GM18858 (cell line): ENCODE measurements around the gene MSL2.
A peak's percentile ranks its signal among the peaks of the same experiment; 100 is the strongest.
"Not testable (repeated sequence)": the region's sequence is repeated elsewhere in the genome, so short reads cannot be mapped to it uniquely, and the experiment has no call there.

Experiments used
- ATAC-seq: cut with Tn5 transposase; IDR thresholded peaks from one replicate; pipeline ENCODE4 v1.9.1; 2021; ENCODE audit not compliant: unreplicated experiment

Gene MSL2, protein sequence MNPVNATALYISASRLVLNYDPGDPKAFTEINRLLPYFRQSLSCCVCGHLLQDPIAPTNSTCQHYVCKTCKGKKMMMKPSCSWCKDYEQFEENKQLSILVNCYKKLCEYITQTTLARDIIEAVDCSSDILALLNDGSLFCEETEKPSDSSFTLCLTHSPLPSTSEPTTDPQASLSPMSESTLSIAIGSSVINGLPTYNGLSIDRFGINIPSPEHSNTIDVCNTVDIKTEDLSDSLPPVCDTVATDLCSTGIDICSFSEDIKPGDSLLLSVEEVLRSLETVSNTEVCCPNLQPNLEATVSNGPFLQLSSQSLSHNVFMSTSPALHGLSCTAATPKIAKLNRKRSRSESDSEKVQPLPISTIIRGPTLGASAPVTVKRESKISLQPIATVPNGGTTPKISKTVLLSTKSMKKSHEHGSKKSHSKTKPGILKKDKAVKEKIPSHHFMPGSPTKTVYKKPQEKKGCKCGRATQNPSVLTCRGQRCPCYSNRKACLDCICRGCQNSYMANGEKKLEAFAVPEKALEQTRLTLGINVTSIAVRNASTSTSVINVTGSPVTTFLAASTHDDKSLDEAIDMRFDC

DNA sequence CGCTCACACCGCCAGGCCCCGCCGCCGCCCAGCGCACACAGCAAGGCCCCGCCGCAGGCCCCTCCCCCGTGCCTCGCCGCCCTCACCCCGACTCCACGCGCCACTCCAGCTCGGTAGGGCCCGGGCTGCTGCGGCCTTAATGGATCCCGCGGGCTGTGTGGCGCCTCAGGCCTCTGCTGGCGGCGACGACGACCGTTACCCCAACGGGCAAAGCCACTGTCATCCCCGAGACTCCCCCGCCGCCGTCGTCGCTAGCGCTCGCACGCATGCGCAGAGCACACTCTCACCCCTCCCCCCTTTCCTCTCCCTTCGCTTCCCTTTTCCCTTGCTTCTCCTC is at the start of gene MSL2:
Gene MSL2, minus strand, starts transcription at position 272 of the 337 bp plus-strand sequence. CDS start 1,222 bp downstream, outside the sequence.
- ATAC-seq = peak; percentile 2

DNA sequence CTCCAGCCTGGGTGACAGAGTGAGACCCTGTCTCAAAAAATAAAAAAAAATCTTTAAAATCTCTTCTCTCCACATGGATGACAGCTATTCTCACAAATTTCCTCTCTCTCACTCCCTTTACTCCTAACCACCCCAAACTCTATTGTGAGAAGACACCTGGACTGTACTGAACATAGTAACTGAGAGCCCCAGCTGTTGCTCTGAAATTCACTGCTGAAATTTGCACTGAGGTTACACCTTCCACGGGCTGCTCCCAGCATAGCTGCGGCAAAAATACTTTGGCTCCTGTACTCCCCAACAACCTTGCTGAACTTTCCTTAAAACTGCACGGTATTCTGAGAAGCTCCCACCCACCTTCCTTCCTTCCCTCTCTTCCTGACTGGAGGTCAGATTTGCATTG is 49.6 kb upstream of the MSL2 start:
- ATAC-seq = no peak

DNA sequence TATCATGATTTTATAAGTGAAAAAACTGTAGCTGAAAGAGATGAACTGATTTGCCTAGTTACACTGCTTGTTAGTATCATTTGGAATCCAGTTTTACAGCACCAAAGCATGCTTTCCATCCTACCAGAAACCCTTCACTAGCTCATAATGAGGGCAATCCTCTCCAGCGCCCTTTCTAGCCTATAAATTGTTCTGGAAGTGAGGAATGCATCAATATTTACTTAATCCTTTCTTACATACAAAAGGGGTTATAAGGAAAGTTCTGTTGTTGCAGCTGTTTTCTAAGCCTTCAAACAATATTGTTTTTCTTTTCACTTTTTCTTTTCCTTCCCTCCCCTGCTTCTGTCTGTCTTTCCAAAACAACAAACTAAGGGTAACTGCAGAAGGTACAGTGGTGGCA is 43.0 kb upstream of the MSL2 start:
- no peak for ATAC-seq

DNA sequence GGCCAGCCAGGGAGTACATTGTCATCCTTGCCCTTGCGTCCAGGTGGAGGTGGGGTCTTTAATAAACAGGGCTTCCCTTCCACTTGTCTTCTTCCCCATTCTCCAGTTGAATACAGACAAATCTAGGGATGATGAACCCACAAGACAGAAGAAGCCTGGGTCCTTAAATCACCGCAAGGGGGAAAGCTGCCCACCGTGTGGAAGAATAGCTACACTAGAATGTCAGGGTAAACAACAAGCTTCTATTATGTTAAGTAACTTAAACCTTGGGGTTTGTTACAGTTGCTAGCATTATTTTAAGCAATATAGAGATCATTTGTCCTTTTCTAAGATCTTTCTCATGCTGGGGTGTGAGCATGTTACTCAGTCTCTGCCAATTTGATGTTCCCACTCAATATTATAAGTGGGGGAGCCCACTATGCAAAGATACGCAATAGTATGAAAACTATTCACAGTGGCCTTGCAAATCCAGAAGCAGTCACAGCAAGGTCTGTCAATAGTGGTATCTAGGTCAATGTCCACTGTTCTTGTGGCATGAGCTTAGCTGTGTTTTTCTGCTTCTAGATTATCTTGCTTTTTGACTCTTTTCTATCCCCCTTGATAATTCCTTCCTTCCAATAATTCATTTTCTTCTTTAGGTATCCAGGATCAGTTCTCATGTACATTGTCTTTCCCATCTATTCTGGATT is 42.0 kb upstream of the MSL2 start:
- ATAC-seq = no peak

DNA sequence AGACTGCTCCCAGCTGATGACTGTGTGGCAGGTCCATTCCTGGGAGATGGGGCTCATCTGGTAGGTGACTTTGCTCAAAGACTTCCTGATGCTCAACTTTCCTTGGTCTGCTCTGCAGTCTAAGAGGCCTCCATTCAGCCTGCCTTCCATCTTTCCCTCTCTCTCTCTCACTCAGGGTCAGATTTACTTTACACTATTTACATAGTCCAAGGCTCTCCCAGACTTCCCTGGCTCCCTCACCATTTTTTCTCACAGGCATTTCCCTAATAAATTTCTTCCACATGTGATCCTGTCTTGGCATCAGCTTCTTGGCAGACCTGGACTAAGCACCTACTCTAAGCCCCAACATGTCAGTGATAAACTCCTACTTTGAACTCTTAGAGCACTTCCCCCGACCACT is 41.0 kb upstream of the MSL2 start:
- no peak for ATAC-seq

DNA sequence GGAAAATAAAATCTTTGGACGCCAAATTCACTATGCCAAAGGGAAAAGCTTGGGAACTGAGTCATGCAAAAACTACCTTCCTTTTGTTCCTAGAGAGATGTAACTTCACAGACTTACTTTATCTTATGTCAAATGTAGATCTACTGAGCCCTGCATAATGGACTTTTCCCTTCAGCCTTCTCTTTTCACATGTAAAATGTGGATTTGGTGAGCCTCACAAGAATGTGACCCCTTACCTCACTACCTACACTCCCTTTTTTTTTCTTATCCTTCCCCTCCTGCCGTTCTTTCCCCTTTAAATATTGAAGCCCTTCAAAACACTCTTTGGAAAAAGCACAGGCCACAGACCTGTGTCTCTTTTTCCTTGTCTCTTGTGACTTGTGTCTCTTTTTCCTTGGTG is 40.0 kb upstream of the MSL2 start:
- no peak for ATAC-seq

DNA sequence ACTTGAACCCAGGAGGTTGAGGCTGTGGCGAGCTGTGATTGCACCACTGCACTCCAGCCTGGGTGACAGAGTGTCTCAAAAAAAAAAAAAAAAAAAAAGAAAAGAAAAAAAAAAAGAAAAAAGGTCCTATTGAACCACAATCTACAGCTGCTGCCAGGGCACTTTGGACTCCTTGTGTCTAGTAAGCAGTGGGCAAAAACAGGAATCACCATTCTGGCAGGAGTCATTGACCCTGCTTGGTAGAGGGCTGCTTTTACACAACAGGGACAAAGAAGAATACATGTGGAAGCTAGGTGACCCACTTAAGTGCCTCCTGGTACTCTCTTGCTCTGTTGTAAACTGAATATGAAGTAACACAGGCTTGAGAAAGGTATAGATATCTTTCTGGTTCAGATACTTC is 39.4 kb upstream of the MSL2 start:
- ATAC-seq = no peak

DNA sequence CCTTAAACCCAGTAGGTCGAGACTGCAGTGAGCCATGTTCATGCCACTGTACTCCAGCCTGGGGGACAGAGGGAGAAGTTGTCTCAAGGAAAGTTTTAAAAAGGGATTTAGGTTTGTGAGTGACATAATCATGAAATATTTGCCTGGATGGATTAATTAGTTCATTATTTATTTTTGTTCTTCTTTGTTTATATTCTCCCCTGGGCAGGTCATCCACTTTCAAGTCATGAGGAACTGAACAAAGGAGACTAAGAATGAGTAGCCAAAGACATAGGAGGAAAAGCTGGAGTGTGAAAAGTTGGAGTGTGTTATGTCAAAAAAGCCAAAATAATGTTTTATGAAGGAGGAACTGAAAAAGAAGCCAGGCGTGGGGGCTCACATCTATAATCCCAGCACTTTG is 36.3 kb upstream of the MSL2 start:
- no peak for ATAC-seq

DNA sequence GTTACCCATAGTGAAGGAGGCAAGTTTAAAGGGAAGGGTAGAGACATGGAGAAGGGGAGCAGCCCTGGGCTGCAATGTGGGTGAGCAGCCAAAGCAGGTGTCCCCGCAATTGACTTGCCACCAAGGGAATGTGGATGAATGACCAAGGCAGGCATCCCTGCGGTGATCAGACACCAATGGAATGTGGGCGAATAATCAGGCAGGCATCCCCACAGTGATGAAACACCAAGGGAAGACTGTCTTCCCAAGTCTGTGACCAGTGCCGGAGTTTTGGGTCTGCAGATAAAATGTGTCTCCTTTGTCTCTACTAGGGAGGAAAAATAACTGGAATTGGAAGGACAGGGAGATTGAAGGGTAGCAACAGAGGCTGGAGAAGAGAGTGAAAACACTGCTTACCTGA is 26.6 kb upstream of the MSL2 start:
- ATAC-seq = not testable (repeated sequence)

DNA sequence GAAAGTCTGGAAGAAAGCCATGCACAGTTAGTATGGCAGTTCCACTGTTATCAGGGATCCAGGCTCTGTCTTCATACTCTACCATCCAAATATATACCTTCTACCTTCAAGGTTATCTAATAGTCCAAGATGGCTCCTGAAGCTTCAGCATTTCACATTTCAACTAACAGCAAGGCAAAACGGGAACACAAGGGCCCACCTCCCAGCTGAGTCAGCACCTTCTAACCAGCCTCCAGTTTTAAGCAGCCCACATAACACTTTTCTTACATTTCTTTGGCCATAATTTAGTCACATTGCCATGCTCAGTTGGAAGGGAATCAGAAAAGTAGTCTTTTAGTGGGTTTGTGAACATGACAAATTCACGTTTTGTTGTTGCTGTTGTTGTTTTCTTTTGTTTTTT is 15.4 kb upstream of the MSL2 start:
- ATAC-seq = no peak

DNA sequence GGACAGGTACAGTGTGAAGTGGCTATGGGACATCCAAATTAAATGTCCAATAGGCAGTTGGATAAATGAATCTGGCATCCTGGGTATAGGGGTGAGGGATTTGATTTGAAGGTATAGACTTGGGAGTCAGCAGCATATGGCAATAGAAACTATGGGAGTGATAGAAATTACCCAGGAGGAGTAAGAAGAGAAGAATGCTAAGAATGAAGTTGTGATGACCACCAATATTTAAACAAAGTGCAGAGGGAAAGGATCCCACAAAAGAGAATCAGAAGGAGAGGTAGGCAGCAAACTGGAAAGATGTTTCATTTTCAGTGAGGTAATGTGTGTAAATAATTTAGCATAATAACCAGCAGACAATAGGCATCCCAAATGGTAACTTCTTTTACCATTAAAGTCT is 13.8 kb upstream of the MSL2 start:
- no peak for ATAC-seq

DNA sequence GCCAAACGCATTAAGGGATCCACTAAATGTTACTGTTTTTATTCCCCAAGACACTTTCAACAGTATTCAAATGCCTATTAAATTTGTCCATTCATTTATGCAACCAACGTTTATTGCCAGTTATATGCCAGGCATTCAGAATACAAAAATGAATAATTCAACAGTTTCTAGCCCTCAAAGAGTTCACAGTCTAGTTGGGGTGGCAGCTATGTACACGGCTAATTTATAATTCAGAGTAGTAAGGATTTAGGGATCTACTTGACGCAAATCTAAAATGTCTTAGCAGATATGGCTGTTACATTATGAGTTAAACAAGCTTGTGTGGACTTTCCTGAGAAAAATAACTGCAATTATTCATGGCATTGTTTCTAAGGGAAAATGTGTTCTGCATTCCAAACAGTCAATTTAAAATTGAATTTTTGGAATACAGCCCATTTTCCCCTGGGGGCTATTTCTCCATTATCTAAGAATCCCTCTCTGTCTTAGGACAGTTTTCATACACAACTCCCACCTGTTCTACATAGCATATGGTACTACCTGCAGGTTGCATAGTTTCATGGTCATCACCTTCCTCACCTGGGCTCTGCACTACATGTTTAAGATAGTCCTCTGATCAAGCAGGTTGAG is 11.5 kb upstream of the MSL2 start:
- no peak for ATAC-seq

DNA sequence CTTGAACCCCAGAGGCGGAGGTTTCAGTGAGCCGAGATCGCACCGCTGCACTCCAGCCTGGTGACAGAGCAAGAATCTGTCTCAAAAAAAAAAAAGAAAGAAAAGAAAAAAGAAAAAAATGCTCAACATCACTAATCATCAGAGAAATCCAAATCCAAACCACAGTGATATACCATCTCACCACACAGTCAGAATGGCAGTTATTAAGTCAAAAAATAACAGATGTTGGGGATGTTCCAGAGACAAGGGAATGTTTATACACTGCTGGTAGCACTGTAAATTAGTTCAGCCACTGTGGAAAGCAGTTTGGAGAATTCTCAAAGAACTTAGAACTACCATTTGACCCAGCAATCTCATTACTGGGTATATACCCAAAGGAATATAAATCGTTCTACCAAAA is 3.1 kb upstream of the MSL2 start:
- not testable (repeated sequence) for ATAC-seq

DNA sequence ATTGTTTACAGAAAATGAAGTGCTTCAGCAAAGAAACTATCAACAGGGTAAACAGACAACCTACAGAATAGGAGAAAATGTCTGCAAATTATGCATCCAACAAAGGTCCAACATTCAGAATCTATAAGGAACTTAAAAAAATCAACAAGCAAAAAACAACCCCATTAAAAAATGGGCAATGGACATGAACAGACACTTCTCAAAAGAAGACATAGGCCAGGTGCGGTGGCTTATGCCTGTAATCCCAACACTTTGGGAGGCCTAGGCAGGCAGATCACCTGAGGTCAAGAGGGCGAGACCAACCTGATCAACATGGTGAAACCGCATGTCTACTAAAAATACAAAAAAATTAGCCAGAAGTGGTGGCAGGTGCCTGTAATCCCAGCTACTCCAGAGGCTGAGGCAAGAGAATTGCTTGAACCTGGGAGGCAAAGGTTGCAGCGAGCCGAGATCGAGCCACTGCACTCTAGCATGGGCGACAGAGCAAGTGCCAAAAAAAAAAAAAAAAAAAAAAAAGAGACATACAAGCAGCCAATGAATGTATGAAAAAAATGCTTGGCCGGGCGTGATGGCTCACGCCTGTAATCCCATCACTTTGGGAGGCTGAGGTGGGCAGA is 2.4 kb upstream of the MSL2 start:
- not testable (repeated sequence) for ATAC-seq

DNA sequence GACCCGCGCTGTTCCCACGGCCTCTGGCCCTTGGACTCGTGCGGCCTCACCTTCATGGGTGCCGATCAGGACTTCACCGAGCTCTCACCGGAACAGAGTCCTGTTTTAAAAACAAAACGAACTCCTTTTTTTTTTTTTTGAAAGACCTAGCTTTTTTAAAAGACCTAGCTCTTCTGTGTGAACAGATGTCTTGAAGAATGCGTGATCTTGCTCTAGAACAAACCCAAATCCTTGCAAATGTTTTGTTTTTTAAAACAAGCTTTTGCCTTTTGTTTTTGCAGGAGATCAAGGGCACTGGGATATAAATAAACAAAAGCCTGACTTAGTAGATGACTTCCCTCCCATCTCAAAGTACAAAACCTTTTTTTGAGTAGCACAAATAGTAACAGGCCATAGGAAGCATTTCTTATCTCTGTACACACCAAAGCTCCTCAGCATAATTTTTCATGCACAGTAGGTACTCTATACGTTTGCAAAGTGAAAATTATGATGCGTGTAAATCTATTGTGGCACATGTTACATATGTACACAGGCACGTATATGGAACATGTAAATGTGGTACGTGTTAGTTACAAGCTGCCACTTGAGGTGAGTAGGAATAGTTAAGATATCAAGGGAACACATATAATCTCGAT is 1.1 kb upstream of the MSL2 start:
- ATAC-seq = no peak

DNA sequence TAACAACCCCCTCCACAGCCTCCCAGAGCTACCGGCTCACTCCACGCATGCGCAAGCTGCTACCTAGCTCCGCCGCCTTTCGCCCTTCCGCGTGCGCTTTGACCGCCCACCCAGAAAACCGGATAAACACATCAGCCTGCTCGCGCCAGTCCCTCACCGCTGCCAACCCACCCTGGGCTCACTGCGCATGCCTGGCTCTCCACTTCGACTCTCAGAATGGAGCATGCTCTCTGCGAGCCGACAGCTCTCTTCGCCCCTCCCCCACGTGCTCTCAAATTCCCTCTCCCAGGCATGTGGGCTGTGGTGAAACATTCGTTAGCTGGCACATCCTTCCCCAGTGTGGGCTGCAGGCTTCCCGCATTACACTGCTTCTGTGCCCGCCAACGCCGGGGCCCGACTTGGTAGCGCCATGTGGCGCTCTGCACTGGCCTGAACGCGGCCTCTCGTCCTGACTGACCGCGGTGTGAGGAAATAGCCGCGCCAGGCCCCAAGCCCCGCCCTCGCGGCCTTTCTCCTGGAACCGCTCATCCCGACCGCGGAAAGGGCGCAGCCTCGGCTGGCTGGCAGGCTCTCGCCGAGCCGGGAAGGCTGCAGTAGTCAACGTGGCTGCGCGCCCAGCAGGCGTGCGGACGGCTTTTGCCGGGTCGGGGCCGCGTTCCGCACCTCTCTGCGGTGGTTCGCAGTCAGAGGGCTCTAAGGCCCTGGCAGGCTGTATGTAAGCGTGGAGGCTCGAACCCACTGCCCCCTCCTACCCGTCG is 445 bp upstream of the MSL2 start:
- ATAC-seq = peak; percentile 58

DNA sequence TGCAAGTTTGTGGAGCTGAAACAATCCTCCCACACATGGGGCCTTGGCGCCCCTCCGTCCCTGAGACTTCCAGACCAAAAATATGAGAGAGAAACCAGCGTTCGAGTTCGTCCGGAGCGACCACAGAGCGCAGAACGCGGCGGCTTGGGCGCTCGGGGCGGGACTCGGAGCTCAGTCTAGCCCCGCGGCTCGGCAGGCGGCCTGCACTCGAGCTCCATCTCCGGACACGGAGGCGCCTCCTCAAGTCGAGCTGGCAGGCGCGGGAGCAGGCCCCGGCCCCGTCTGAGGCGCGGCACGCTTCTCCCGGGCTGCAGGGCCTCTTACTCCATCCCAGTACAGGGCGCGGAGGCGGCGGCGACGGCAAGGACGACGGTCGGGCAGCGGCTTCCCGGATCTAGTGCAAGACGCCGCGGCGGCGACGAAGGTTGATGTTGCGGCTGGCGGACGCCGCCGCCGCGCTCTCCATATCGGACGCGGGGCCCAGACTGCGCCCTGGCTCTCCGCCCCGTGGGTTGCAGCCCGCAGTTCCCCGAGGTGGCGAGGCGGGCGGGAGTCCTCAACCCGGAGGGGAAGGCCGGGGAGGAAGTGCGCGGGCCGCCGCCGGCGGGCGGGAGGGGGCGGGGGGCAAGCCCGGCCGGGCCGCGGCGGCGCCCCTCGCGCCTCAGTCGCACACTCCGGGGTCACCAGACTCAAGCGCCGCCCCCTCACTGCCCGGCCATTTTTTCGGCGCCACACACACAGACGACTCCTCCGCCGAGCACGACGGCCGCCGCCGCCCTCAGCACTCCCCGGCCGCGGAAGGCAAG is 674 bp downstream of the MSL2 start:
- peak; percentile 10 for ATAC-seq

DNA sequence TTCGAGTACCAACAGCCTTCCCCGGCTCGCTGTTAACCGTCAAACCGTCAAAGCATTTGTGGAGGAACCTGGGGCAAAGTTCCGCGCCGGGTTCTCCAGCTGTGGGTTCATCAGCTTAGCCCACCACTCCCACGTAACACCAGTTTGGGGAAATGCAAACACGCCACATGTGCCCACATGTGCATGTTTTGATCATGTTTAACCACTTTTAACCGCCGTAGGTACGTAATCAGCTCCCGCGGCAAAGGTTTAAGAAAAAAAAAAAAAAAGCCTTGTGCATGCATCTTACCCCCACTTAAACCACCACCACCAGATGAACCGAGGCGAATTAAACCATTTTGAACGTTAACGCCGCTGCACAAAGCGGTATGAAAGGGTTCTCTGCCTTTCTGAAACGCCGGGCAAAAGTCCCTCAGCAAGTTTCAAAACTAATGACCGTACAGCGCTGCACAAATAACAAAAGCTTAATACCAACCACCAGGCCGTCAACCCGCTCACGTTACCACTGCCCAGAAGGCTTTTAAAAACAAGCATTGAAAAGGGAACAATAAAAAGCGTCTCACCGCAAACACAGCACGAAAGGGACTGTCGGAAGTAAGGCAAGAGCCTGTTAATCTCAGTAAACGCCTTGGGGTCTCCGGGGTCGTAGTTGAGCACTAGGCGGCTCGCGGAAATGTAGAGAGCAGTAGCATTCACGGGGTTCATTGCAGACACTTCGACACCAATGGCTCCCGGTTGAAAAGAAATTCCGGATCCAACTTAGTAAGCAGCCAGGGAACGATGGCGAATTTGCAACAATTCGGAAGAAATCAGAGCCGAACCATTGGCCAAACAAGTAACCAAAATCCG is 1.5 kb downstream of the MSL2 start:
- no peak for ATAC-seq
